ENCODE results near the gene DDX46.
A peak's percentile ranks its signal among the peaks of the same experiment; 100 is the strongest.
"Not testable (repeated sequence)": the region's sequence is repeated elsewhere in the genome, so short reads cannot be mapped to it uniquely, and the experiment has no call there.

Gene DDX46

DNA sequence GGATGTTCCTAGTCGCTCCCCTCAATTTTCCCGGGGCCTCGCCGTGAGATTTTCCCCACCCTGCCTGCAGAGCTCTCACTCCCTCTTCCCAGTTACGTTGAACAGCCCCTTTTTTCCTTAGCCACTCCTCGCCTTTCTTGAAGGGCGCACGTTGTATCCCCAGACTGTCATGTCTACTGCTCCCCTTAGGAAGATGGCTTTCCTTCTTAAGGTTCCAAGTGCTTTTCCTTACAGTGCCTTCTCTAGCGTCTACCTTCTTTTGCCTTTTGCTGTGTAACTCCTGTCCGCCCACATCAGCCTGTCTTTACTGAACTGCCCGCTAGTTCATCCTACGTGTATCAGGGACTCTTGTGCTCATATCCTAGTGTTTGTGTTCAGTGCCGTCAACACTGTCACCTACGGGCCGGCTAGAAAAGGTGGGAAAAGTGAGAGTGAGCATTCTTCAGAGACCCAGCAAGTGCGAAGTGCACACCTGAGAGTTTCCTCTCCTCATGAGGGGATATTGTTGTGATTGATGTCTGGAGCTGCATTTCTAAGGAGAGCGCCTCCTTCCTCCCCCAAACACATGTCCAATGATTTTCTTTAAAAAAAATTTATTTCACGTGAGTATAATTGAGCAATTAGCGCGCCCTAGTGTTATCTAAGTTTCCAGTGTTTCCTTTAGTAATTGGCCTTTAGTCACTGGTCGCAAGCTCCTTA, 19.5 kb upstream of the DDX46 start:
- H3K9me3 ChIP-seq (ENCODE audit: control insufficient read depth, low read length), result no peaks in the 10 kb centered on the region
- peak overlapping the region; percentile 86 for H3K27ac ChIP-seq
- H3K27me3 ChIP-seq (ENCODE audit: control insufficient read depth, insufficient read depth, low read length), result no peaks in the 10 kb centered on the region
- TF ChIP-seq, protein P1, sequence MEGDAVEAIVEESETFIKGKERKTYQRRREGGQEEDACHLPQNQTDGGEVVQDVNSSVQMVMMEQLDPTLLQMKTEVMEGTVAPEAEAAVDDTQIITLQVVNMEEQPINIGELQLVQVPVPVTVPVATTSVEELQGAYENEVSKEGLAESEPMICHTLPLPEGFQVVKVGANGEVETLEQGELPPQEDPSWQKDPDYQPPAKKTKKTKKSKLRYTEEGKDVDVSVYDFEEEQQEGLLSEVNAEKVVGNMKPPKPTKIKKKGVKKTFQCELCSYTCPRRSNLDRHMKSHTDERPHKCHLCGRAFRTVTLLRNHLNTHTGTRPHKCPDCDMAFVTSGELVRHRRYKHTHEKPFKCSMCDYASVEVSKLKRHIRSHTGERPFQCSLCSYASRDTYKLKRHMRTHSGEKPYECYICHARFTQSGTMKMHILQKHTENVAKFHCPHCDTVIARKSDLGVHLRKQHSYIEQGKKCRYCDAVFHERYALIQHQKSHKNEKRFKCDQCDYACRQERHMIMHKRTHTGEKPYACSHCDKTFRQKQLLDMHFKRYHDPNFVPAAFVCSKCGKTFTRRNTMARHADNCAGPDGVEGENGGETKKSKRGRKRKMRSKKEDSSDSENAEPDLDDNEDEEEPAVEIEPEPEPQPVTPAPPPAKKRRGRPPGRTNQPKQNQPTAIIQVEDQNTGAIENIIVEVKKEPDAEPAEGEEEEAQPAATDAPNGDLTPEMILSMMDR (IDR thresholded peaks at IDR 0.05), result no peak
- H3K9ac ChIP-seq, result peak overlapping the region; percentile 67
- H3K4me3 ChIP-seq (ENCODE audit: low read depth, low read length), result peak overlapping the region; percentile 88
- H2AFZ ChIP-seq, result peak overlapping the region; percentile 93
- H3K4me1 ChIP-seq, result peaks cover 7% of the 10 kb centered on the region
- H3K4me2 ChIP-seq (ENCODE audit: low read length), result peak overlapping the region; percentile 96
- H3K79me2 ChIP-seq, result peaks cover 12% of the 10 kb centered on the region
- no peaks in the 10 kb centered on the region for H3K36me3 ChIP-seq (ENCODE audit: control insufficient read depth, insufficient read depth, low read length)

DNA sequence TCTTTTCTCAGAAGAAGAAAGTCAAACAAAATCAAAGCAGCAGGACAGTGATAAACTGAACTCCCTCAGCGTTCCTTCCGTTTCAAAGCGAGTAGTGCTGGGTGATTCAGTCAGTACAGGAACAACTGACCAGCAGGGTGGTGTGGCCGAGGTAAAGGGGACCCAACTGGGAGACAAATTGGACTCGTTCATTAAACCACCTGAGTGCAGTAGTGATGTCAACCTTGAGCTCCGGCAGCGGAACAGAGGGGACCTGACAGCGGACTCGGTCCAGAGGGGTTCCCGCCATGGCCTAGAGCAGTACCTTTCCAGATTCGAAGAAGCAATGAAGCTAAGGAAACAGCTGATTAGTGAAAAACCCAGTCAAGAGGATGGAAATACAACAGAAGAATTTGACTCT, 17.5 kb upstream of the DDX46 start:
- H2AFZ ChIP-seq, result no peak overlapping the region
- no peak overlapping the region for H3K9ac ChIP-seq
- H3K27ac ChIP-seq, result no peak overlapping the region
- no peaks in the 10 kb centered on the region for H3K9me3 ChIP-seq (ENCODE audit: control insufficient read depth, low read length)
- H3K27me3 ChIP-seq (ENCODE audit: control insufficient read depth, insufficient read depth, low read length), result no peaks in the 10 kb centered on the region
- TF ChIP-seq, protein P1 (IDR thresholded peaks at IDR 0.05), result no peak
- peaks cover 14% of the 10 kb centered on the region for H3K79me2 ChIP-seq
- H3K4me2 ChIP-seq (ENCODE audit: low read length), result no peak overlapping the region
- no peak overlapping the region for H3K4me3 ChIP-seq (ENCODE audit: low read depth, low read length)
- no peaks in the 10 kb centered on the region for H3K36me3 ChIP-seq (ENCODE audit: control insufficient read depth, insufficient read depth, low read length)
- H3K4me1 ChIP-seq, result peaks cover 7% of the 10 kb centered on the region

DNA sequence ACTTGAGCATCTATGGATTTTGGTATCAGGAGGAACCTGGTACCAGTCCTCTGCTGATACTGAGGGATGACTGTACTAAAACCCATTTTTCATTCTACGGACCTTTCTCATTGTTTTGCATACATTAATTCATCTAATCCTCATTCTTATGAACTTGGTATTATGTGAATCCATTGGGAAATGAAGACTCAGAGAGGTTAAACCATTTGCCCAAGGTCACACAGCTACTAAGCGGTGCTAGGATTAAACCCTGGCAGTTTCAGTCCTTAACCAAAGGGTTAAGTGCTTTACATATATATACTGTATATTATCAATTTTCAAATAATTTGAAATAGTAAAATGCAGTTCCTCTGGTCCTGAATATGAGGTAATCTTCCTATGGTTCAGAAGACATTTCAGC, 16.4 kb upstream of the DDX46 start:
- H3K4me3 ChIP-seq (ENCODE audit: low read depth, low read length), result no peak overlapping the region
- no peak overlapping the region for H3K4me2 ChIP-seq (ENCODE audit: low read length)
- H3K36me3 ChIP-seq (ENCODE audit: control insufficient read depth, insufficient read depth, low read length), result no peaks in the 10 kb centered on the region
- H3K27me3 ChIP-seq (ENCODE audit: control insufficient read depth, insufficient read depth, low read length), result no peaks in the 10 kb centered on the region
- H3K9ac ChIP-seq, result no peak overlapping the region
- TF ChIP-seq, protein P1 (IDR thresholded peaks at IDR 0.05), result no peak
- H3K27ac ChIP-seq, result no peak overlapping the region
- no peak overlapping the region for H2AFZ ChIP-seq
- H3K9me3 ChIP-seq (ENCODE audit: control insufficient read depth, low read length), result no peaks in the 10 kb centered on the region
- H3K79me2 ChIP-seq, result peaks cover 14% of the 10 kb centered on the region
- H3K4me1 ChIP-seq, result peaks cover 7% of the 10 kb centered on the region

DNA sequence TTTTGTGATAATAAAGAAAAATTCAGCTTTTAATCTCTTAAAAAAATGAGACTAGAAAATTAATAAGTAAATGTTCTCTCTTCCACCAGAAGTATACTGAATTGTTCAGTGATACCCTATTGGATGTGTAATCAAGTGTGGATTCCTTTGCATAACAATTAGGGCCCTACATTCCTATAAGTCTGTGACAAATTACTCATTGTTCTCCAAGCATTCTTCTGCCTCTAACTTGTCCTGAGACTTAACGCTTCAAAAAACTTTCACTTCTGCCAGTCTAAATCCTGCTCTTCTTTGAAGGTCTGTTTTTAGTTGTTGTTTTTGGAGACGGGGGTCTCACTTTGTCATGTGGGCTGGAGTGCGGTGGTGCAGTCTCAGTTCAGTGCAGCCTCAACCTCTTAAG, 9.2 kb upstream of the DDX46 start:
- Histone ChIP-seq H3K27me3 (ENCODE audit: control insufficient read depth, insufficient read depth, low read length) (no peaks in the 10 kb centered on the region), H3K9ac (no peak overlapping the region), H3K9me3 (ENCODE audit: control insufficient read depth, low read length) (no peaks in the 10 kb centered on the region), H3K27ac (no peak overlapping the region), H2AFZ (no peak overlapping the region), H3K4me1 (no peaks in the 10 kb centered on the region), H3K79me2 (no peaks in the 10 kb centered on the region), H3K4me3 (ENCODE audit: low read depth, low read length) (no peak overlapping the region), H3K36me3 (ENCODE audit: control insufficient read depth, insufficient read depth, low read length) (no peaks in the 10 kb centered on the region), H3K4me2 (ENCODE audit: low read length) (no peak overlapping the region)
- TF ChIP-seq, protein P1 (IDR thresholded peaks at IDR 0.05), result no peak

DNA sequence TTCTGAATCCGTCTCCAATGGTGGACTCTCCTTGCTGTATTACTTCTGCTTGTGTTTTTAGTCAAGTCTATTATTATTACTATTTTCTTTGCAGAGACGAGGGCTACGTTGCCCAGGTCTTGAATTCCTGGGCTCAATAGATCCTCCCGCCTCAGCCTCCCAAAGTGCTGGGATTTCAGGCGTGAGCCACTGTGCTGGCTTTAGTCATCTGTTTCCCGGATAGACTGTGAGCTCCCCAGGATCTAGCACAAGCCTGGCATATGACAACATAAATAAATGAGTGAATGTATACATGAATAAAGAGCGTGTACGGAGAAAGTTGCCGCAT, 439 bp upstream of the DDX46 start:
- Histone ChIP-seq H3K4me3 (ENCODE audit: low read depth, low read length) (peak overlapping the region; percentile 85), H2AFZ (peak overlapping the region; percentile 92), H3K9me3 (ENCODE audit: control insufficient read depth, low read length) (no peaks in the 10 kb centered on the region), H3K4me1 (peaks cover 3% of the 10 kb centered on the region), H3K27ac (peak overlapping the region; percentile 50), H3K79me2 (peaks cover 38% of the 10 kb centered on the region), H3K36me3 (ENCODE audit: control insufficient read depth, insufficient read depth, low read length) (no peaks in the 10 kb centered on the region), H3K9ac (no peak overlapping the region), H3K4me2 (ENCODE audit: low read length) (peak overlapping the region; percentile 65), H3K27me3 (ENCODE audit: control insufficient read depth, insufficient read depth, low read length) (no peaks in the 10 kb centered on the region)
- TF ChIP-seq, protein P1 (IDR thresholded peaks at IDR 0.05), result no peak

DNA sequence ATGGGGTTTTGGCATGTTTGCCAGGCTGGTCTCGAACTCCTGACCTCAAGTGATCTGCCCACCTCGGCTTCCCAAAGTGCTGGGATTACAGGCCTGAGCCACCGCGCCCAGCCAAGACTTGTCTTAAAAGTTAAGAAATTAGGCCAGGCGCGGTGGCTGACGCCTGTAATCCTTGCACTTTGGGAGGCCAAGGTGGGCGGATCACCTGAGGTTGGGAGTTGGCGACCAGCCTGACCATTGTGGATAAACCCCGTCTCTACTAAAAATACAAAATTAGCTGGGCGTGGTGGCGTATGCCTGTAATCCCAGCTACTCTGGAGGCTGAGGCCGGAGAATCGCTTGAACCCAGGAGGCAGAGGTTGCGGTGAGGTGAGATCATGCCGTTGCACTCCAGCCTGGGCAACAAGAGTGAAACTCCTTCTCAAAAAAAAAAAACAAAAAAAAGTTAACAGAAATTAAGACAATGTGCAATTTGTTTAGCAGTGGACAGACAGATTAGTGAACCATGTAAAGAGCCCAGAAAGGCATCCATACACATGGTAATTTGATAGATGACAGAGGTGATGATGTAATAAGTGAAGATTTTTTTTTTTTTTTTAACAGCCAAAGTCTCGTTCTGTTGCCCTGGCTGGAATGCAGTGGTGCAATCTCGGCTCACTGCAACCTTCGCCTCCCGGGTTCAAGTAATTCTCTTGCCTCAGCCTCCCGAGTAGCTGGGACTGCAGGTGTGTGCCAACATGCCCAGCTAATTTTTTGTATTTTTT, 9.1 kb downstream of the DDX46 start:
- H3K27ac ChIP-seq; H3K27me3 ChIP-seq (ENCODE audit: control insufficient read depth, insufficient read depth, low read length); H3K36me3 ChIP-seq (ENCODE audit: control insufficient read depth, insufficient read depth, low read length); H3K4me3 ChIP-seq (ENCODE audit: low read depth, low read length); H3K79me2 ChIP-seq; H3K9ac ChIP-seq; H2AFZ ChIP-seq; H3K9me3 ChIP-seq (ENCODE audit: control insufficient read depth, low read length); H3K4me1 ChIP-seq; H3K4me2 ChIP-seq (ENCODE audit: low read length): not testable (repeated sequence)
